Measurements from ENCODE around the gene RFXAP.

- no peak for TF ChIP-seq FOXP2 (optimal IDR thresholded peaks at IDR 0.05; ENCODE audit: borderline replicate concordance, extremely low read depth, extremely low read length, insufficient read depth)
- TF ChIP-seq TAF1 (IDR thresholded peaks at IDR 0.05; ENCODE audit: borderline replicate concordance, insufficient read depth, low read length) = no peak
- no peak for TF ChIP-seq POLR2AphosphoS5 (IDR thresholded peaks at IDR 0.05; ENCODE audit: low read depth, low read length)
Measured at GRCh38 chr13:36862002-36862685, 43.1 kb downstream of the RFXAP start.
